MM.1S (cell line): ENCODE measurements around the gene CHID1.

Experiments
- DNase-seq: peaks from one replicate; pipeline ENCODE4 v3.0.0-alpha.2; 2015
- H2AFZ ChIP-seq: fragments of 300-600 bp; sonication (generic); 2 replicates; pipeline ENCODE4 v1.6.0; 2016; ENCODE audit warnings: antibody characterized with exemption, low read length
- H3F3A ChIP-seq: fragments of 300-600 bp; sonication (generic); 2 replicates; pipeline ENCODE4 v1.6.1; 2016; ENCODE audit warnings: mild to moderate bottlenecking, antibody characterized with exemption, low read length, moderate library complexity, mixed read lengths; ENCODE audit not compliant: insufficient read depth
- H3K27ac ChIP-seq: fragments of 300-600 bp; sonication (generic); 2 replicates; pipeline ENCODE4 v1.5.1; 2016; ENCODE audit warnings: mild to moderate bottlenecking, low read length
- H3K27me3 ChIP-seq: fragments of 300-600 bp; sonication (generic); replicated peaks from 2 replicates; pipeline ENCODE4 v1.6.0; 2016; ENCODE audit warnings: low read length; ENCODE audit not compliant: insufficient read depth
- H3K36me3 ChIP-seq: fragments of 300-600 bp; sonication (generic); replicated peaks from 2 replicates; pipeline ENCODE4 v1.6.1; 2016; ENCODE audit warnings: mild to moderate bottlenecking, low read length, mixed read lengths; ENCODE audit not compliant: insufficient read depth
- H3K4me1 ChIP-seq: fragments of 300-600 bp; sonication (generic); 2 replicates; pipeline ENCODE4 v1.6.1; 2016; ENCODE audit warnings: low read length, mixed read lengths
- H3K4me2 ChIP-seq: fragments of 300-600 bp; sonication (generic); 2 replicates; pipeline ENCODE4 v1.6.0; 2016; ENCODE audit warnings: low read depth, low read length
- H3K4me3 ChIP-seq: fragments of 300-600 bp; sonication (generic); 2 replicates; pipeline ENCODE4 v1.5.1; 2016; ENCODE audit warnings: low read length, mixed read lengths
- H3K79me2 ChIP-seq: fragments of 300-600 bp; sonication (generic); 2 replicates; pipeline ENCODE4 v1.6.1; 2016; ENCODE audit warnings: mixed run types, low read length, mixed read lengths
- H3K9ac ChIP-seq: fragments of 300-600 bp; sonication (generic); 2 replicates; pipeline ENCODE4 v1.6.1; 2016; ENCODE audit warnings: low read length, mixed read lengths
- H3K9me2 ChIP-seq: fragments of 300-600 bp; sonication (generic); replicated peaks from 2 replicates; pipeline ENCODE4 v1.6.1; 2016; ENCODE audit warnings: mild to moderate bottlenecking, low read length, mixed read lengths; ENCODE audit not compliant: insufficient read depth
- H3K9me3 ChIP-seq: fragments of 300-600 bp; sonication (generic); replicated peaks from 2 replicates; pipeline ENCODE4 v1.6.1; 2016; ENCODE audit warnings: mild to moderate bottlenecking, low read length, mixed read lengths; ENCODE audit not compliant: insufficient read depth
- H4K20me1 ChIP-seq: fragments of 300-600 bp; sonication (generic); 2 replicates; pipeline ENCODE4 v1.6.1; 2016; ENCODE audit warnings: mild to moderate bottlenecking, low read length, moderate library complexity, mixed read lengths; ENCODE audit not compliant: insufficient read depth
- EZH2 ChIP-seq: fragments of 300-600 bp; sonication (generic); optimal IDR thresholded peaks from 2 replicates; pipeline ENCODE3; 2017; ENCODE audit warnings: low read depth, mild to moderate bottlenecking, antibody characterized with exemption, low read length, mixed read lengths
- EZH2phosphoT487 ChIP-seq: fragments of 300-600 bp; sonication (generic); IDR thresholded peaks from 2 replicates; pipeline ENCODE4 v1.6.1; 2018; ENCODE audit warnings: antibody characterized with exemption, low read length
- TF ChIP-seq, protein P1 (sequence below): fragments of 300-600 bp; sonication (generic); IDR thresholded peaks from 2 replicates; pipeline ENCODE4 v1.5.1; 2016; ENCODE audit warnings: antibody characterized with exemption, low read length, mixed read lengths

Gene CHID1

DNA sequence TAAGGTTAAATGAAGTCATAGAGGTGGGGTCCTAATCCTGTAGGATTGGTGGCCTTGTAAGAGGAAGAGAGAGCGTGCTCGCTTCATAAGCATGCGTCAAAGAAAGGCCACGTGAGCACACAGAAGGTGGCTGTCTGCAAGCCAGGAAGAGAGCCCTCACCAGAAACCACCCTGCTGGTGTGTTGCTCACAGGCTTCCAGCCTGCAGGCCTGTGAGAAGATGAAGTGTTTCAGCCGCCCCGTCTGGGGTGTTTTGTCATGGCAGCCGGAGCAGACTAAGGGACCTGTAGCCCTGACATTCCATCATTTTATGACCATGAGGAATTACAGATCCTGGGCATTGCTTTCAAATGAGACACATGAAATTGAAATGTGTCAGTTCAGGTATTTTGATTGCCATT lies 47.5 kb upstream of the CHID1 start:
- Histone ChIP-seq H3K9ac (no peak overlapping the region), H3K36me3 (peaks cover 2% of the 10 kb centered on the region; the same call in 1 of the 2 replicates), H3K4me2 (no peak overlapping the region), H3F3A (no peaks in the 10 kb centered on the region), H3K79me2 (peaks cover 63% of the 10 kb centered on the region), H3K9me3 (no peaks in the 10 kb centered on the region), H4K20me1 (peaks cover 7% of the 10 kb centered on the region; the same call in 1 of the 2 replicates), H2AFZ (no peak overlapping the region), H3K27me3 (no peaks in the 10 kb centered on the region), H3K27ac (no peak overlapping the region), H3K4me1 (no peaks in the 10 kb centered on the region), H3K4me3 (no peak overlapping the region), H3K9me2 (no peaks in the 10 kb centered on the region)
- DNase-seq: no peak
- TF ChIP-seq, protein P1, sequence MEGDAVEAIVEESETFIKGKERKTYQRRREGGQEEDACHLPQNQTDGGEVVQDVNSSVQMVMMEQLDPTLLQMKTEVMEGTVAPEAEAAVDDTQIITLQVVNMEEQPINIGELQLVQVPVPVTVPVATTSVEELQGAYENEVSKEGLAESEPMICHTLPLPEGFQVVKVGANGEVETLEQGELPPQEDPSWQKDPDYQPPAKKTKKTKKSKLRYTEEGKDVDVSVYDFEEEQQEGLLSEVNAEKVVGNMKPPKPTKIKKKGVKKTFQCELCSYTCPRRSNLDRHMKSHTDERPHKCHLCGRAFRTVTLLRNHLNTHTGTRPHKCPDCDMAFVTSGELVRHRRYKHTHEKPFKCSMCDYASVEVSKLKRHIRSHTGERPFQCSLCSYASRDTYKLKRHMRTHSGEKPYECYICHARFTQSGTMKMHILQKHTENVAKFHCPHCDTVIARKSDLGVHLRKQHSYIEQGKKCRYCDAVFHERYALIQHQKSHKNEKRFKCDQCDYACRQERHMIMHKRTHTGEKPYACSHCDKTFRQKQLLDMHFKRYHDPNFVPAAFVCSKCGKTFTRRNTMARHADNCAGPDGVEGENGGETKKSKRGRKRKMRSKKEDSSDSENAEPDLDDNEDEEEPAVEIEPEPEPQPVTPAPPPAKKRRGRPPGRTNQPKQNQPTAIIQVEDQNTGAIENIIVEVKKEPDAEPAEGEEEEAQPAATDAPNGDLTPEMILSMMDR: no peak
- TF ChIP-seq EZH2phosphoT487: no peak

DNA sequence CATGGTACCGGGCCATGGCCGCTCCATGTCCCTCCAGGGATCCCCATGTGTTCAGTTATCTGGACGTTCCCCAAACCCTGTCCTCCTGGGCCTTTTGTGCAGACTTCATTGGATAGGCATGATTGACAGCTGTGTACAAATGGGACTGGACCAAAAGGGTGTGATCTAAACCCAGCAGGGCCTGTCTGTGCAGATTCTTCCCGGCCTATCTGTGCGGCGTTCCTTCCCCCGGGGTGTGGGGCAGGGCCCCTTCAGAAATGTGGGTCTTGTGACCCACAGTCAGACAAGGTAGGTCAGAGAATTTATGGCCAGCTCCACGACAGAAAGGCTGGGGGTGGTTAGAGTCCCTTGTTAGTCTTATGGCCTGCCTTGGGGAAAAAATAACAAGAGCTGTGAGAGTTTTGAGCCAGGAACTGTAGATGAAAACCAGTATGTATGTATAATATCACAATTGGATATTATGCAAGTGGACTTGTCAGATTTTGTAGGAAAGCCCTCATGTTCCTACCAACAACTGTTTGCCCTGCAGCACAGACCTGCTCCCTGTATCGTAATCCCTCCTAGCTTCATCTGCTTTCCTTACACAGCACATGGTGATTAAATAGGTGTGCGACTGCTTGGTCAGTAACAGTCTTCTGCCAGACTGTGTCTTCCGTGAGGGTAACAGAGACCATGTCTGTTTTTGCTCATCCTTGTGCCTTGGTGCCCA lies 46.8 kb upstream of the CHID1 start:
- no peak overlapping the region for H3K4me2 ChIP-seq
- H3K27ac ChIP-seq: no peak overlapping the region
- no peak overlapping the region for H3K4me3 ChIP-seq
- H3K9me2 ChIP-seq: no peaks in the 10 kb centered on the region
- H3F3A ChIP-seq: no peaks in the 10 kb centered on the region
- DNase-seq: no peak
- H3K79me2 ChIP-seq: peaks cover 70% of the 10 kb centered on the region
- no peaks in the 10 kb centered on the region for H3K4me1 ChIP-seq
- H3K27me3 ChIP-seq: no peaks in the 10 kb centered on the region
- H4K20me1 ChIP-seq: peaks cover 7% of the 10 kb centered on the region; the same call in 1 of the 2 replicates
- H2AFZ ChIP-seq: no peak overlapping the region
- no peak overlapping the region for H3K9ac ChIP-seq
- TF ChIP-seq, protein P1: no peak
- TF ChIP-seq EZH2 (no peak), EZH2phosphoT487 (no peak)
- peaks cover 2% of the 10 kb centered on the region; the same call in 1 of the 2 replicates for H3K36me3 ChIP-seq
- no peaks in the 10 kb centered on the region for H3K9me3 ChIP-seq

- TF ChIP-seq EZH2 (no peak), EZH2phosphoT487 (no peak)
- TF ChIP-seq, protein P1: no peak
- H3K4me2 ChIP-seq: no peak overlapping the region
- H3K9ac ChIP-seq: no peak overlapping the region
- H3K79me2 ChIP-seq: peaks cover 82% of the 10 kb centered on the region
- H3K4me1 ChIP-seq: no peaks in the 10 kb centered on the region
- no peak overlapping the region for H3K27ac ChIP-seq
- H2AFZ ChIP-seq: no peak overlapping the region
- no peaks in the 10 kb centered on the region for H3K9me2 ChIP-seq
- H3K9me3 ChIP-seq: no peaks in the 10 kb centered on the region
- peaks cover 2% of the 10 kb centered on the region; the same call in 1 of the 2 replicates for H3K36me3 ChIP-seq
- peaks cover 7% of the 10 kb centered on the region; the same call in 1 of the 2 replicates for H4K20me1 ChIP-seq
- DNase-seq: no peak
- H3K4me3 ChIP-seq: no peak overlapping the region
- no peaks in the 10 kb centered on the region for H3K27me3 ChIP-seq
- H3F3A ChIP-seq: no peaks in the 10 kb centered on the region
Observed at GRCh38 chr11:955154-956063, 44.8 kb upstream of the CHID1 start.
